GM23338 (cell line): ENCODE data around the gene FAM200C.

Source experiments
- CREB1 ChIP-seq: fragments of 250-450 bp; sonication (Bioruptor Pico); IDR thresholded peaks from 2 replicates; pipeline ENCODE4 v1.5.0; 2020; ENCODE audit warnings: low read depth, mild to moderate bottlenecking, moderate library complexity
- CTCF ChIP-seq, 2 experiments: fragments of 200-600 bp in 1 of 2; sonication (generic) in 1 of 2; conservative IDR thresholded peaks; 2 replicates each; pipeline versions ENCODE4 v1.5.1 to v1.6.1; 2016 to 2017; ENCODE audit warnings: antibody characterized with exemption in 2 of 2, low read depth in 2 of 2, mild to moderate bottlenecking in 2 of 2, moderate library complexity in 1 of 2
- ETS1 ChIP-seq: IDR thresholded peaks from 2 replicates; pipeline ENCODE4 v1.6.1; 2016; ENCODE audit warnings: antibody characterized with exemption
- EZH2 ChIP-seq: fragments of 200-600 bp; sonication (generic); IDR thresholded peaks from one replicate; pipeline ENCODE4 v1.8.0; 2017; ENCODE audit warnings: antibody characterized with exemption, mild to moderate bottlenecking, low read depth; ENCODE audit not compliant: unreplicated experiment
- EZH2phosphoT487 ChIP-seq: fragments of 200-600 bp; sonication (generic); IDR thresholded peaks from one replicate; pipeline ENCODE4 v1.8.1; 2018; ENCODE audit warnings: antibody characterized with exemption; ENCODE audit not compliant: unreplicated experiment
- JUNB ChIP-seq: IDR thresholded peaks from one replicate; pipeline ENCODE4 v1.6.1; 2016; ENCODE audit warnings: antibody characterized with exemption; ENCODE audit not compliant: unreplicated experiment
- NANOG ChIP-seq: IDR thresholded peaks from 2 replicates; pipeline ENCODE4 v1.6.1; 2016; ENCODE audit warnings: antibody characterized with exemption, borderline replicate concordance
- POLR2AphosphoS5 ChIP-seq: IDR thresholded peaks from 2 replicates; pipeline ENCODE4 v1.6.1; 2016; ENCODE audit warnings: antibody characterized with exemption, low read depth
- REST ChIP-seq: IDR thresholded peaks from one replicate; pipeline ENCODE4 v1.6.1; 2018; ENCODE audit warnings: antibody characterized with exemption; ENCODE audit not compliant: unreplicated experiment
- STAT1 ChIP-seq: IDR thresholded peaks from one replicate; pipeline ENCODE4 v1.6.1; 2016; ENCODE audit warnings: antibody characterized with exemption; ENCODE audit not compliant: unreplicated experiment
- ZNF114 ChIP-seq: fragments of 250-450 bp; sonication (Bioruptor Pico); IDR thresholded peaks from 2 replicates; pipeline ENCODE4 v1.5.0; 2020; ENCODE audit warnings: mild to moderate bottlenecking, moderate library complexity
- ZNF331 ChIP-seq: fragments of 250-450 bp; sonication (Bioruptor Pico); IDR thresholded peaks from 2 replicates; pipeline ENCODE4 v1.5.0; 2020; ENCODE audit warnings: low read depth, mild to moderate bottlenecking, moderate library complexity
- ZNF462 ChIP-seq: fragments of 250-450 bp; sonication (Bioruptor Pico); IDR thresholded peaks from 2 replicates; pipeline ENCODE4 v1.5.0; 2020; ENCODE audit warnings: mild to moderate bottlenecking, moderate library complexity

GRCh38 chr5:160361624-160362228, 38.1 kb downstream of the FAM200C start:
- TF ChIP-seq POLR2AphosphoS5 (no peak), REST (no peak), CTCF (conservative IDR thresholded peaks at IDR 0.05; ENCODE audit: low read depth in 2 of 2) (no peak), ZNF114 (CRISPR knock-in tag) (no peak), EZH2 (no peak), ZNF331 (CRISPR knock-in tag) (no peak), CREB1 (no peak), NANOG (no peak), EZH2phosphoT487 (no peak), JUNB (no peak), ETS1 (no peak), ZNF462 (CRISPR knock-in tag) (no peak), STAT1 (no peak)
